Thyroid gland (tissue), 4 donors: Measurements from ENCODE around the gene SH3TC1.

Experiments used
- CTCF ChIP-seq, 6 experiments: fragments of 200-600 bp in 3 of 6; fragments of 450-650 bp in 3 of 6; sonication (generic) in 3 of 6; IDR thresholded peaks; one replicate each; pipeline ENCODE4 v1.5.1; 2016 to 2019; ENCODE audit warnings: antibody characterized with exemption in 6 of 6, mild to moderate bottlenecking in 2 of 6, inconsistent platforms in 1 of 6, moderate library complexity in 1 of 6
- POLR2A ChIP-seq, 2 donors: fragments of 450-650 bp; IDR thresholded peaks; one replicate each; pipeline ENCODE4 v1.6.1; 2017; ENCODE audit warnings: antibody characterized with exemption in 2 of 2, mild to moderate bottlenecking in 2 of 2, moderate library complexity in 1 of 2

GRCh38 chr4:8272472-8273428, 73.7 kb downstream of the SH3TC1 start:
- TF ChIP-seq POLR2A (IDR thresholded peaks at IDR 0.05): no peak
- no peak for TF ChIP-seq CTCF (IDR thresholded peaks at IDR 0.05)
